Renal pelvis (tissue), 4 donors: ENCODE results near the gene EML2. TPM values are rescaled to one million over a fixed set of nuclear protein-coding genes. Genes with fewer than 3 reads are reported as not detected.
"Not testable (repeated sequence)": the region's sequence is repeated elsewhere in the genome, so short reads cannot be mapped to it uniquely, and the experiment has no call there.

Experiments
- DNase-seq: peaks from one replicate; pipeline ENCODE4 v3.0.0-alpha.2; 2013
- polyA plus RNA-seq, 3 donors: library from polyadenylated mRNA; unstranded; fragments of 120-200 nt; gene quantifications; one replicate each; pipeline ENCODE4 v1.2.1, GENCODE V29; 2013; ENCODE audit not compliant: insufficient read length in 3 of 3

Gene EML2
- polyA plus RNA-seq, 3 donors: 19.8 to 25.9 (median 24.9) TPM

GRCh38 chr19:45621976-45622503 lies 17.2 kb downstream of the EML2 start:
- no peak for DNase-seq

GRCh38 chr19:45621389-45621788 lies 17.8 kb downstream of the EML2 start:
- no peak for DNase-seq

- DNase-seq: no peak
Measured at GRCh38 chr19:45616704-45617017, 22.5 kb downstream of the EML2 start.

GRCh38 chr19:45615795-45616703 lies 23.1 kb downstream of the EML2 start:
- DNase-seq: peak; percentile 95

GRCh38 chr19:45615056-45615455 lies 24.1 kb downstream of the EML2 start:
- DNase-seq: not testable (repeated sequence)

- no peak for DNase-seq
Measured at GRCh38 chr19:45613926-45614725, 25.1 kb downstream of the EML2 start.

GRCh38 chr19:45608948-45609347 lies 30.2 kb downstream of the EML2 start:
- DNase-seq: no peak

- DNase-seq: peak; percentile 80
Measured at GRCh38 chr19:45607071-45608029, 31.8 kb downstream of the EML2 start.

- DNase-seq: no peak
Measured at GRCh38 chr19:45601524-45602374, 37.4 kb downstream of the EML2 start, which contains the start of gene GPR4. Gene GPR4 (minus strand): TSS chr19:45602212. CDS start chr19:45591866, 10,346 bp downstream.

GRCh38 chr19:45601115-45601514 lies 38.1 kb downstream of the EML2 start:
- DNase-seq: no peak

GRCh38 chr19:45600340-45600885 lies 38.8 kb downstream of the EML2 start:
- DNase-seq: no peak

- no peak for DNase-seq
Measured at GRCh38 chr19:45599286-45599685, 39.9 kb downstream of the EML2 start.

GRCh38 chr19:45598267-45599001 lies 40.8 kb downstream of the EML2 start:
- DNase-seq: no peak

GRCh38 chr19:45597425-45598111 lies 41.6 kb downstream of the EML2 start:
- DNase-seq: no peak

- DNase-seq: no peak
Measured at GRCh38 chr19:45595814-45596213, 43.4 kb downstream of the EML2 start.

- no peak for DNase-seq
Measured at GRCh38 chr19:45593520-45593919, 45.7 kb downstream of the EML2 start.

- DNase-seq: no peak
Measured at GRCh38 chr19:45592366-45592765, 46.8 kb downstream of the EML2 start.

GRCh38 chr19:45591638-45592005 lies 47.6 kb downstream of the EML2 start:
- DNase-seq: no peak
